GM21390 (cell line): ENCODE measurements around the gene IRX2.

Source experiments
- ATAC-seq: cut with Tn5 transposase; IDR thresholded peaks from one replicate; pipeline ENCODE4 v1.9.1; 2021; ENCODE audit not compliant: unreplicated experiment

Gene IRX2

DNA sequence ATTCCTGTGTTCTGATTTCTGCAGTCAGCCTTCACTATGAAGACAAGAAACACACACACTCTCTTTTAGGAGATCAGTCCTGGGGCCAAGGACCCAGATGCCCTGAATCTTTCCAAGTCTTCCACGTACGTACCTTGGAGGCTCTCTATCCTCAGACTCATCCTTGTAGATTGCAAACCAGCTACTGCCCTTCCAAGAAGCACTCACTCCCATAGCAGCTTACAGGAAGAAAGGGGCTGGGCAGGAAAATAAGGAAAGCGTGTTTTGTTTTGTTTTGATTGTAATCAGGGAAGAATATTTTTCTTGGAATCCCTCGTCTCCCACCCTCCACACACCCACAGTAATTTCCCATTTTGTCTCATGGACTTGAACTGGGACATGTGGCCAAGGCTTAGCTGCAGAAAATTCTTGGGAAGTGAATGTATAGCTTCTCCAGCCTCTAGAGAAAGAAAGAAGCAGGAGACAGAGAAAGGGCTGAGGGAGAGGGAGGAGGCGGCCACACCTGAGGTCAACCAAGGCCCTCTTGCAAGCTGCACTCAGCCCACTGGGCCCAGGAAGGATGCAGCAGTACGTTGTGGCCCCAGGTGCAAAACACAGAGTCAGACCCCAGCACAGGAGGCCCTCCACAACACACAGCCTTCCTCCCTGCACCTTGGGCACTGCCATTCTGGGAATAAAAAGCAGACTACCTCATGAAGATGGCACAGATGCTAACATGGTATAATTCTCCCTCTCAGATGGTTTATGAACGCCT, 29.9 kb downstream of the IRX2 start:
- ATAC-seq, result no peak

DNA sequence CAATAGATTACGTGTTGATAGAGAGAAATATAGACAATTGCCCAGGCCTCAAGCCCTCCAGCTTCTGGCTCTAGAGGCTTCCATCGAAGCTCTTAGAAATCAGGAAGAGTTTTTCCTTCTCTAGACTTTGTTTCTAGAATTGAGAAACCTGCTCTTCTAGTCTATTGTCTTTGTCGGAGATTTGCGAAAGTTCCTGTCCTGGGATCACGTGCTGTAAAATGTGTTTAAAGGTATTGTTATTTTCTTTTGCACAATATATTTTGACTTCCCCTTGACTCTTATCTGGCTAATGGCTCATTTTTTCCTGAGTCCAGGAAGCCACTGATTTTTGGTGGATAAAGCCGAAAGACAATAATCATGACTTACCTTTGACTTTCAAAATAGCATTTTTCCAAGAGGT, 32.1 kb downstream of the IRX2 start:
- ATAC-seq, result no peak

DNA sequence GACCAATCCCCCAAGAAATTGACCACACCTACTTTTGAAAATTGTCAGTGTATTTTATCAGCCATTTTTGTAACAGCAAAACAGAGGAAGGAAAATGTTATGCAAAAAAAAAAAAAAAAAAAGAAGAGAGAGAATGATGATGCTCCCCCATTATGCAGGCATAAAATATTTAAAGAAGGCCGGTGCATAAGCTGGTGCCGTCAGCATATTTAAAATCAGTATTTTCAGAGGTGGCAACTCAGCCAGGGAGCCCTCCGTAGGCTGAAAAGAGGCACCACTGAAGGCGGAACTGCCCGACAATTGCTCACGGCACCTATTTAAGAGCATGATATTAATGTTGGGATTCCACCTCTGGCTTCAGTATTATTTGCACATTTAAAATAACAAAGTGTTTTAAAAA, 33.4 kb downstream of the IRX2 start:
- ATAC-seq, result no peak

DNA sequence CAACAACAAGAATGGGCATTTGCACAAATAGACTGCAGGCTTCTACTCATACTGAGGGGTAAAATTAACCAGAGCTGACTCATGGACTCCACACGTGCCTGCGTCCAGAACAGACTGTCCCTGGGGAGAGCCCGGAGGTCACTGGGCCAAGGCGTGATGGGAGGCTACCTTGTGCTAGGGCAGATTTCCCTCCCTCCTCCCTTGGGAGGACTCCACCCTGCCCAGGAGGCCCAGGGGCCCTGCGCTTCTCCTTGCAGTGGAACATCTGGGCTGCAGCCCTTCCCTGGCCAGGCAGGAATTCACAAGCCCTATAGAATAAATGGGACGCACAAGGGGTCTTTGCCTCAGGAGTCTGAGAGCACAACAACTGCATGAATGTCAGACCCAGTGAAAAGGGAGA, 35.6 kb downstream of the IRX2 start:
- no peak for ATAC-seq

DNA sequence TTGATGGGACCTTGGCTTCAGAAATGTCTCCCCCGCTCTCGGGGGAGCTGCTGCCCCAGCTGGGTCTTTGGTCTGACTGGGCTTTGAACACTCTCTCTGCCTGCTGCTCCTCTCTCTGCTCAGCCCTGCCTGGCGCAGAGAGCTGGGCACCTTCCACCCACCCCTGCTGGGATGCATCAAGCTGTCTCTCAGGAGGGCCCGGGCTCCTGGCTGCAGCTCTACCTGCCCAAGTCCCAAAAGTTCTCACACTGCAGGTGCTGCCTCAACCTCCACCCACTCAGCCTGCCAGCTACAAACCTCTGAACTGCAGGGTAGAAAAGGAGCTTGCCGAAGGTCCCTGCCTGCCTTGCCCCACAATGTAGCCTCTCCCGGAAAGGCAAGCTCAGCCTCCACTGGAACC, 36.7 kb downstream of the IRX2 start:
- ATAC-seq, result no peak

DNA sequence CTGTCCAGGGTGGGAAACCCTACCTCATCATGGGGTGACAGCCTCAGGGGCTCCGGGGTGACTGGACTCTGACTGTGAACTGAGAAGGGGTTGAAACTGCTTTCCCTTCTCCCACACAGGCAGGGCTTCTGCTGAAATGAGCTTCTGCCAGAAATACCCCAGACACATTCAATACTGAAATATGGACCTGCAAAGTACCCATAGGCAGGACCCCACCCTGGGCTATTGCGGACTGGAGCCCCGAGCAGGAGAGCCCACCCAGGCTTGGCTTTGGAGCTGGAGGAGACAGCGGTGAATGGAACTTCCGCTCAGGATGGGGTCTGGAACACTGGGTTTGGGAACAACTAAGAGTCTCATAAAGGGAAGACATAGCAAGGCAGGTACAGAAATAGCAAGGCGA, 37.5 kb downstream of the IRX2 start:
- ATAC-seq, result no peak

DNA sequence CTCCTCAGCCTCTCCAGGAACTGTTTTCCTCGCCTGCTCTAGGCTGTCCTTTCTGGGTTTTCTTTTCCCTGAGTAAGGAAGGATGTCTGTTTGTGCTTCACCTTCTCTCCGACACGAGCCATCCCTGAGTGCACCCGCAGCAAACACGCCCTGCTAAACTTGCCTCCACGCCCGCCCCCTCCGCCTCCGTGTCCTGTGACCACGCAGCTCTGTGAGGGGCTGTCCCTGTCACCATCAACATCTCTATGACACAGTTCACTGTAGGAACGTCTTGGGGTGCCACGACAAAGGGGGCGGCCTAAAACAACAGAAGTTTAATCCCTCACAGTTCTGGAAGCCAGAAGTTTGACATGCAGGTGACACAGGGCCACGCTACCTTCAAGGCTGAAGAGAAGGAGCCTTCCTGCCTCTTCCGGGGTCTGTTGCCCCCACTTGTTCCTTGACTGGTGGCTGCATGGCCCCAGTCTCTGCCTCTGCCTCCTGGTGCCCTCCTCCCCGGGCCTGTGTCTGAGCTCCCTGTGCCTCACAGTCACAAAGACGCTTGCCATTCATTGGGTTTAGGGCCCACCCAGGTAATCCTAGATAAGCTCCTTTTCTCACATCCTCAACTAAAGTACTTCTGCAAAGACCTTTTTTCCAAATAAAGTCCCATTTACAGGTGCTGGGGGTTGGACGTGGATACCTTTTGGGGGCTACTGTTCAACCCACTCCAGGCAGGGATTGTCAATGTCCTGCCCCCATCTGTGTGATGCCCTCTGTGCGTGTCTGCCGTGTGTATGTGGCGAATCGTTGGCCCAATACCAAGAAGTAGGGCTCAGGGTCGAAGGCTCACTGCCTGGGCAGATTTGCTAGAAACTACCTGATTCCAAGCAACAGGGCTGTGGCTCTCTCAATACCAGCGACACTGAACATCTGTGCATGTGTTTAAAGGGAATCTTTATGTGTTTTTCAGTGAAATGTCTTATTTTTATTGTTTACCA, 39.7 kb downstream of the IRX2 start:
- no peak for ATAC-seq

DNA sequence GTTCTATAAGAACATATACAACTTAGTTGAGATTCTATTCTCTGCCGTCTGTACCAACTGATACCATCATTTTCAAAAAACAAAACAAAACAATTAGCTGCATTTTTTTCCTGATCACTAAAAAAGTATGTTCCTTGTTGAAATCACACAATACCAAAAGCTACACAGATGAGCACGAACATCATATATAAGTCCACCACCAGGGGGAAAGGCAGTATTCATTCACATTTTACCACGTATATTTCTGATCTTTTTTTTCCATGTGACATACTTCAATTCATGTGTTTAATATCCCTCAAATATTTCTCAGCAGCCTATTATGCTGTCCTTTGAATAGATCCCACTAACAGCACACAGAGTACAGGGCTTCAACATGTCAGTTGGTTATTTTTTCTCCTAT, 40.6 kb downstream of the IRX2 start:
- no peak for ATAC-seq

DNA sequence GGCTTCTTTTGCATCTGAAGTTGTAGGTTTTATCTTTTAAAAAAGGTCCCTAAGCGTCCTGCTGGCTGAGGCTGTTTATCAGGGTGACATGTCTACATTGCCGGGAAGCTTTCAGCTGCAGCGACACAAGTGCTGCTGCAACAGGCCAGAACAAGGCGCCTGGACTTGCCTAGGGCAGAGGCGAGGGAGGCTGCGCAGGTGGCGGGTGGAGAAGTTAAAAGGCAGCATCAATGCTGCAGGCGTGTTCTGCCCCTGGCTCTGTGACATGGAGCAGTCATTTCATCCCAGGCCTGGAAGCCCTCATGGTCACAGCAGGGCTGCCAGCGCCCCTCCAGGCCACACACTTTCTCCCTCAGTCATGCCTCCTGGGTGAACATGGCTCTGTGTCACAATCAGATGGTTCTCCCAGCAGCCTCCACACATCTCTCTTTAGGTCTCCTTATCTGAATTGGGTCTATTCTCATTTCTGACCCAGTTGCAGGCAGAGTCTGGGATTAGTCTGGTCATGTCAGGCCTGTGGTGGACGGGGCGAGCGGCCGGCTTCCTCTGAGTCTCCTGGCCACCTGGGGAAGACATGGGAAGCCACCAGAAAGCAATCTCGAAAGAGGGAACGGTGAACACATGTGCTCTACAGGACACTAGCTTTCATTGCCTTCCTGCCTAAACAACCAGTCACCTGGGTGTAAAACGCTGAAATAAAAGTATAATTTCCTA, 41.3 kb downstream of the IRX2 start:
- no peak for ATAC-seq

DNA sequence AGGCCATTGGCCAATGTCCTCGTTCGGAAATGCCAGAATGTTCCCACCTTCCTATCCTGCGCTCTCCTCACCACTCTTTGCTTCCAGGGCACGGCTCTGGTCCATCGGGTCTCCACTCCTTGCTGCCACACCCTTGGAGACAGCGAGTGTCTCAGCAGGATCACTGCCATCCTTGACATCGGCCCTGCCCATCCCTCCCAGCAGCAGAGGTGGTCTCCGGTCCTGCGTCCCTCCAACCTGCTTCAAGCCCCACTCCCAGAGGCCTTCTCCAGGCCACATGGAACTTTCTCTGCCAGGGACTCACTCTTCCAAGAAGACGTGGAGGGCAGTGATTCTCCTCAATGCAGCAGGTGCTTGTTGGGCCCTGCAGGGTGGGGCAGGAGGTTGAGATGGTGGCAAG, 42.7 kb downstream of the IRX2 start:
- no peak for ATAC-seq

DNA sequence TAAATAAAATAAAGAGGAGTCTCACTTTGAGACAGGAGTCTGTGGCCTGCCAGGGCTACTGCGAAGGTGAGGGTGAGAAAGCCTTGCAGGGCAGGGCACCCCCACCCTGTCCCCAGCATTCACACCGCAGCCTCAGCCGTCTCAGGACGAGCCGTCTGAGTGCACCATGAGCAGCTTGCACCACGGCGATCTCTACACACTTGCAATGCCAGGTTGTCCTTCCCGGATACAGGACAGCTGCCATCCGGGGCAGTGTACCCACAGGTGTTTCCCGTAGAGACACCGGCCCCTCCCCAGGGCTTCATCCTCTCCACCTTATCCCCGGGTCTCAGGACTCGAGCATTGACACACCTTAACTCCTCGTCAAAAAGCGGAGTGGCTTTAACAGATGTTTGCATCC, 43.3 kb downstream of the IRX2 start:
- no peak for ATAC-seq

DNA sequence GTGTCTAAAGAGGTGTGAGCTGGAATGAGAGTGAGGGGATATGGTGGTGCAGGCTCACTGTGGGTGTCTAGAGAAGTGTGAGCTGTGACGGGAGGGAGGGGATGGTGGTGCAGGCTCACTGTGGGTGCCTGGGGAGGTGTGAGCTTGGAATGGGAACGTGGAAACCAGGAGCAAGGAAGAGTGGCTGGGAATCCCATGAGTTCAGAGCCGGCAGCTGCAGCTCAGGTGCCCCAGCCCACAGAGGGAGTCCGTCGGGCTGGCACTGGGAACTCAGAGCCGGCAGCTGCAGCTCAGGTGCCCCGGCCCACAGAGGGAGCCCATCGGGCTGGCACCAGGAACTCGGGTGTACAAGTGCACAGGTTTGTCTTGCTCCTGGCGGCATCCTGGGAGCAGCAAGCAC, 45.6 kb downstream of the IRX2 start:
- ATAC-seq, result no peak

DNA sequence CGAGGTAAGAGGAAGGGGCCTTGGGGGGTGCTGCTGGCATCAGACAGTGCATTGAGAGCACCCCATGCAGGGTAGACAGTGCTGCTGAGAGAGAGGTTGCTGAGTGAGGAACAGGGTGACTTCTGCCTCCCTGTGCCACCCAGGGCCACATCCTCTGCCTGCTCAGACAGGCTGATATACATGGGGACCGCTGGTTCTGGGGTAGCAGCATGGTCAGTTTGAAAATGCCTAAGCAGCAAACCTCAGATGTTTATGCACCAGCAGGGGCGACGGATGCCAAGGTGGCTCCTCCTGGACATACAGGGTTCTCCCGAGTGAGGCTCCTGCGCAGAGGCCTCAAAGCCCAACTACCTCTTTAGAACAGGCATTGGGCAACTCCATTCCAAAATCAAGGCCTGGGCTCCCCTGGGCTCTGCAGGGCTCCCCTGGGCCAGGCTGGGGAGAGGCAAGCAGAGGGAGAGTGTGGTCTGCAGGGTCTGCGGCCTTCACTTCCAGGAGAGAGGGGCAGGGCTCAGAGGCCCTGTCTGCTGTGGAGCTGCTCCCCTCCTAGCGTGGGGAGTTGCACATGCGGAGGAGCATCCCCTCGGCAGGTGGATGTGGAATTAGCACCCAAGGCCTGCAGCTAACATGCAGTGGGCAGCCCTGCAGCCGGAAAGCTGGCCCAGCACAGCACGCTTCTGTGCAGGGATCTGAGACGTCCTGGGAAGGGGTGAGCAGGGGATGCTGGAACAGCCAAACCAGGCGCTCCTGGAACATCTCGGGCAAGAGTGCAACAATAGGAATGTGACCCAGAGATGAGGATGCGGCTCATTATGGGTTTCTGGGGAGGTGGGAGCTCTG, 46.5 kb downstream of the IRX2 start:
- no peak for ATAC-seq

DNA sequence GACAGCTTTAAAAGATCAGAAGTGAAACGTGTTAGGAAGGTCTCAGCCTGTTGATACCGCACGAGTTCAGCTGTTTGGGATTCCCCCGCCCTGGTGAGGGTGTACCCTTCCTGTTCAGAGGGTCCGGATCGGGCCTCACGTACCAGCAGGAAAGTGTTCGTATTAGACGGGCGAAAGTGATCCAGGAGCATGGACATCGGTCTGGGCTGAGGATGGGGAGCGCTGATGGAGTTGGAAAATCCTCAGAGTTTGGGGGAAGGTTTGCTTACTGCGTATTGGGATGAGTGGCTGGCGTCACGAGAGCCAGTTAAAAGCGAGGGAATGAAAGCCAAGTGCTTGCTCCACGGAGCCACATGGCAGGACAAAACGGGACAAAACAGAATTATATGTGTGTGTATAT, 47.4 kb downstream of the IRX2 start:
- ATAC-seq, result no peak

DNA sequence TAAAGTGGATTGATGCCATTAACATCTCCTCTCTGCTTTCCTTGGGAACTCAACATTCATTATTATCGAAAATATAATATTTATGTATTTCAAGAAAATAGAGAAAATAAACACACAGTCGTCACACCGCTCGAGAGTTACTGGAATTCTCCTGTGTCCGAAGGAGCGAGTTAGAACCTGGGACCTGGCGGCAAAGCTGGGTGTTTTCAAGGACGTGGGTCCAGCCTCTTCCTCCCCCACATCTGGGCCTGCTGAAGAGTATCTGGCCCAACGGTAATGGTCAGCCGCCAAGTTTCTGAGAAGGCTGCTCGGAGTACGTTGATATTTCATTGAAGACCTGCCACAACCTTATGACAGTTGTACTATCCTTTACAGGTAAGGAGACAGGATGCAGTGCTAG, 47.9 kb downstream of the IRX2 start:
- no peak for ATAC-seq

DNA sequence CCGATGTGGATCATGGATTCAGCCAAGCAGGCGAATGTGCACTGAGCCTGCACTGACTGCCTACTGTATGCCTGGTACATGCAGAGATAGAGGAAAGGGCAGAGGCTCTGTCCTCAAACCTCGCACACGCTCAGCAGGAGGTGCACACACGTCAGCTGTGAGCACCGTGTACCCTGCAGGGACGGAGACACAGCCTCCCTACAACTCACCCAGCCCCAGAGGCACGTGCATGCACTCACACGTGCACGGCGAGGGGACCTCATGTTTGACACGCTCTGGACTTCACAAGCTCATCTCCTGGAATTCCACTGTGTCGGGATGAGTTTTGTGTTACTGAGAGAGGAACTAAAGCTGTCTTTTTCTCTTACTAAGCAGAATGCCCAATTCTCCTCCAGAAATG, 48.4 kb downstream of the IRX2 start:
- ATAC-seq, result no peak

DNA sequence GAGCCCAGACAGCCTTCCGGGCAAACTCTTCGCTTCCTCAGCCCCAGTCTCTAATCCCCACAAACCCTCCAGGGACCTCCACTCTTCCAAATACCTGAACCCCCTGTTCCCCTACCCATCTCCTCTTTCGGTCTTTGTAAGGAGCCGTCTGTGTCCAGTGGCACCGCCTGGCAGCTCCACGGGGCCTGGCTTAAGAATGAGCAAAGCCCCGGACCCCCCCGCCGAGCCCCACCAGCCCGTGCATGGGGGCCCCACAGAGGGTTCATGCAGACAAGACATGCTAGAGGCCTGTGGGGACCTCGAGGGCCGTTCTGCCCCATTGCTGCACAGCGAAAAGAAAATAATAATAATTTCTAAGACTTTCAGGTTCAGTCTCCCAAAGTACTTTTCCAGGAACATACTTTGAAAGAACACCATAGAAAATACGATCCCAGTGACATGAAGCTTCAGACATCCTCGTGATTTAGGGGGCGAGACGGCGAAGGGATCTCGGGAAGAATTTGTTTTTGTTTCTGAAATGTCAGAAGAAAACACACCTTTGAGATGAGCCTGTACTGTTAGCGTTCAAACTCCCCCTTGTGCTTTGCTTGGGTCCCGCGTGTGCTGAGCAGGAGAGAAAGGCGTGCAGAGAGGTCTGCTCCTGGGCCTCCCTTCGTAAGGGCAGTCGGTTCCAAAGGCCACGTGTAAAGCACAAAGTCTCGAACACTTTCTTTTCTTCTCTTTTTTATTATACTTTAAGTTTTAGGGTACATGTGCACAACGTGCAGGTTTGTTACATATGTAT, 49.2 kb downstream of the IRX2 start:
- no peak for ATAC-seq

DNA sequence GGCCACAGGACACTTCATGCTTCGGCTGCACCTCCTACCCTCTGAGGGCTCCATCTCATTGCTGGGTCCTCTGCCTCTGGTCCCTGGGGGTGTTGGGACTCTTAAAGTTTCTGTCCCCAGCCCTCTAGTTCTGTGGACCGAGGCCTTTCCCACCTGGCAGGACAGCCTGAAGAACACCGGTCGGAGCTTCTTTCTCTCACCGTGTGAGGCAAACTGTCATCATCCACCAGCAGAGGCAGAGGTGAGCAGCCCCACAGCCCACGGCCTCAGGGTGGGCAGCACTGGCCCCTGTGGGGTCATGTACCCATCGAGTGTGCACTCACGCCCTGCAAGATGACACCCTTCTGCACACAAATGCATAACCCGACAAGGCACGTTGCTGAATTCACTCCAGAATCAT, 49.9 kb downstream of the IRX2 start:
- no peak for ATAC-seq

DNA sequence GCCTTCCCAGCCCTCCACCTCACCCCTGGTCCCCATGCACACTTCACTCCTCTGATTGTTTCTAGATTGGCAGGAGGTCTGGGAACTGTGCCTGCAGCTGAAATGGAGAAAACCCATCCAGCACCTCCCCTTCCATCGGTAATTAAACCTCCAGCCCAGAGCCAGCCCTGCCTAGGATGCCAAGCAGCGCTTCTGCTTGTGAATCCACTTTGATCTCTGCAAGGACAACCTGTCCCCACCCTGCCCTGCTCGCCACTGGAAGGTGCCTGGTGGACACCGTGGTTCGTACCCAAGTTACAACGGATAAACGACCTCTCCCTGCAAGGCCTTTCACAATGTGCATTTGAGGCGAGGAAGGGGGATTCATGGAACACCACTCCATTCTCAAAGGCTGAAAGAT, 50.6 kb downstream of the IRX2 start:
- no peak for ATAC-seq

DNA sequence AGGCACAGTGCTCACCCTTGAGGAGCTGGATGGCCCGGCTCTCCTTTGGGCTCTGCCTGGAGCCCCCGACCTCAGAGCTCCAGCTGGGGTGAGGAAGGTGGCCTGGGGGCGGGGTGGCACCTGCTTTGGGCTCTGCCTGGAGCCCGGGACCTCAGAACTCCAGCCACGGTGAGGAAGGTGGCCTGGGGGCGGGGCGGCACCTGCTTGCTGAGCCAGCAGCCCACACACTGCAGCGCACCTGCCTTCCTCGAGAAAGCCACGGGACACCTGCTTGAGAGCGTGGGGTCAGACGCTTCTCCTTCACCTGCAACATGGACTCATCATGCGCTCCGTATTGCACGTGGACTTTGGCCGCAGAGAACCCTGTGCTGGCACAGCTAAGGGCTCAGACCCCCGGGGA, 51.8 kb downstream of the IRX2 start:
- no peak for ATAC-seq
